ENCODE measurements around the gene MRPL37.
A peak's percentile ranks its signal among the peaks of the same experiment; 100 is the strongest.

Gene MRPL37

GRCh38 chr1:54239035-54239383, 39.0 kb downstream of the MRPL37 start:
- H3K9ac ChIP-seq (ENCODE audit: low read length): no peak overlapping the region
- no peaks in the 10 kb centered on the region for H3K9me3 ChIP-seq (ENCODE audit: control insufficient read depth, low read length)
- H4K8ac ChIP-seq (ENCODE audit: low read length): no peak overlapping the region
- H3K36me3 ChIP-seq (ENCODE audit: control insufficient read depth in 1 of 2, insufficient read depth in 2 of 2, low read depth in 1 of 2, low read length in 2 of 2): peaks cover 48 to 67% of the 10 kb centered on the region in 2 experiments
- no peak overlapping the region for H3K4ac ChIP-seq (ENCODE audit: low read depth in 1 of 2, low read length in 2 of 2)
- 98% methylated on average over 5 of the region's 5 CpGs for WGBS
- peaks cover 1% of the 10 kb centered on the region for H3K79me1 ChIP-seq (replicated peaks; ENCODE audit: low read length, poor library complexity, severe bottlenecking)
- H3K14ac ChIP-seq (ENCODE audit: low read length in 2 of 2): no peak overlapping the region
- no peak overlapping the region for H2AK5ac ChIP-seq (ENCODE audit: low read length, severe bottlenecking)
- H4K91ac ChIP-seq (ENCODE audit: low read length): no peak overlapping the region
- no peaks in the 10 kb centered on the region for H3K27me3 ChIP-seq (ENCODE audit: control insufficient read depth in 1 of 2, insufficient read depth in 1 of 2, low read length in 2 of 2)
- H3K4me2 ChIP-seq (ENCODE audit: low read length, poor library complexity, severe bottlenecking): no peak overlapping the region
- H2BK15ac ChIP-seq (ENCODE audit: low read depth, poor library complexity, severe bottlenecking): no peak overlapping the region
- H2AFZ ChIP-seq (ENCODE audit: low read depth, low read length): no peak overlapping the region
- DNase-seq: no peak
- no peak overlapping the region for H2BK5ac ChIP-seq (ENCODE audit: low read depth, low read length, poor library complexity, severe bottlenecking)
- H3K23ac ChIP-seq (ENCODE audit: low read length in 2 of 2): no peak overlapping the region
- H3K4me1 ChIP-seq (ENCODE audit: control insufficient read depth, insufficient read depth, low read depth, low read length): peaks cover 12% of the 10 kb centered on the region
- H2BK12ac ChIP-seq (ENCODE audit: low read length in 2 of 2): no peak overlapping the region
- H2BK120ac ChIP-seq (ENCODE audit: low read depth, low read length): no peak overlapping the region
- H3K27ac ChIP-seq (ENCODE audit: low read length, poor library complexity, severe bottlenecking): no peak overlapping the region
- no peak overlapping the region for H3K4me3 ChIP-seq (ENCODE audit: insufficient read depth in 1 of 2, low read depth in 1 of 2, low read length in 2 of 2)
- H3K18ac ChIP-seq (ENCODE audit: low read depth in 1 of 2, low read length in 2 of 2): no peak overlapping the region

DNA sequence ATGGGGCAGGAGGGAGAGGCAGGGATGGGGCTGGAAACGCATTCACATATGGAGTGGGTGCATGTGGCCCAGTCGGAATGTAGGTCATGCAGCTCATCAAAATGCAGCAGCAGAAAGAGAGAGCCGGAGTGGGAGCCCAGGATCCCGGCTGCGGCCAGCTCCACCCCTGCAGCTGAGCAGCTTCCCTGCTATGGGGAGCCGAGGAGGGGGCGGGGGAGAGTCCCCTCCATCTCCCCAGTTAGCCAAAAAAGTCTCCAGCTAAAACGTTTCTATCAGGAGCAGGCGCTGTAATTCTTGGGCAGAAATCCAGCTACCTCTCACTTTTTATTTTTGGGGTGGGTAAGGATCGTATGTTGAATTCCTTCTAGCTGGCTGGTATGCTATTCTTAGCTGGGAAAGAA, 39.7 kb downstream of the MRPL37 start:
- H3K9me3 ChIP-seq (ENCODE audit: control insufficient read depth, low read length): no peaks in the 10 kb centered on the region
- no peak overlapping the region for H3K4me3 ChIP-seq (ENCODE audit: insufficient read depth in 1 of 2, low read depth in 1 of 2, low read length in 2 of 2)
- H2BK5ac ChIP-seq (ENCODE audit: low read depth, low read length, poor library complexity, severe bottlenecking): no peak overlapping the region
- H3K23ac ChIP-seq (ENCODE audit: low read length in 2 of 2): no peak overlapping the region
- H4K8ac ChIP-seq (ENCODE audit: low read length): no peak overlapping the region
- no peaks in the 10 kb centered on the region for H3K27me3 ChIP-seq (ENCODE audit: control insufficient read depth in 1 of 2, insufficient read depth in 1 of 2, low read length in 2 of 2)
- no peak overlapping the region for H2BK120ac ChIP-seq (ENCODE audit: low read depth, low read length)
- no peak overlapping the region for H3K14ac ChIP-seq (ENCODE audit: low read length in 2 of 2)
- no peak overlapping the region for H3K9ac ChIP-seq (ENCODE audit: low read length)
- H3K18ac ChIP-seq (ENCODE audit: low read depth in 1 of 2, low read length in 2 of 2): no peak overlapping the region
- WGBS: 97% methylated on average over 6 of the region's 10 CpGs
- no peak for DNase-seq
- H3K4ac ChIP-seq (ENCODE audit: low read depth in 1 of 2, low read length in 2 of 2): no peak overlapping the region
- H3K27ac ChIP-seq (ENCODE audit: low read length, poor library complexity, severe bottlenecking): no peak overlapping the region
- peaks cover 48 to 67% of the 10 kb centered on the region in 2 experiments for H3K36me3 ChIP-seq (ENCODE audit: control insufficient read depth in 1 of 2, insufficient read depth in 2 of 2, low read depth in 1 of 2, low read length in 2 of 2)
- H2AK5ac ChIP-seq (ENCODE audit: low read length, severe bottlenecking): no peak overlapping the region
- no peak overlapping the region for H4K91ac ChIP-seq (ENCODE audit: low read length)
- no peak overlapping the region for H3K4me2 ChIP-seq (ENCODE audit: low read length, poor library complexity, severe bottlenecking)
- H2AFZ ChIP-seq (ENCODE audit: low read depth, low read length): no peak overlapping the region
- H2BK15ac ChIP-seq (ENCODE audit: low read depth, poor library complexity, severe bottlenecking): no peak overlapping the region
- peaks cover 12% of the 10 kb centered on the region for H3K4me1 ChIP-seq (ENCODE audit: control insufficient read depth, insufficient read depth, low read depth, low read length)
- H3K79me1 ChIP-seq (replicated peaks; ENCODE audit: low read length, poor library complexity, severe bottlenecking): peaks cover 1% of the 10 kb centered on the region
- H2BK12ac ChIP-seq (ENCODE audit: low read length in 2 of 2): no peak overlapping the region

DNA sequence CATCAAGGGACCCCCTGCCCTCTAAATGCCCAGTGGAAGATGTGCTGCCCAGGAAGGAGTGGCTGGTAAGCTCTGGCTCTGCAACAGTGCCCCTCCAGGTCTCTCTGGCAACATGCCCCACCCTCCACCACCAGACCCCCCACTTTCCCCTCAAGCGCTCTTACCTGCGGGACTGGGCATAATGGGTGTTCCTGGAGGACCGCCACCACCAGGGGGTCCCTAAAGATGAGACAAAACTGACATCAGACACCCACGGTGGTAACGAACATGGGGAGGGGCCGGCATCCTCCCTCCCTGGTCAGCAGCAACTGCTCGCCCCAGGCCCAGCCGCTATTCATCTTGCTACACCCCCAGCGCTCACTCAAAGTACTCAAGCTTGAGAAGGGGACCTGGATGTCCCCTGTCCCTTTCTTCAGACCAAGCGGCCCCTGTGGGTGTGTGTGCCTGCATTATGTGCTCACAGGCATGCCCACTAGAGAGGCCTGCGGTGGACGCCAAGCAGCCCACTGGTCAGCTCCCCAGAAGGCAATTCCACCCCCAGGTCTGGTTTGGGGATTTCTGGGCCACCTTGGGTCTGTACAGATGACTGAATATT, 40.9 kb downstream of the MRPL37 start:
- peaks cover 54 to 69% of the 10 kb centered on the region in 2 experiments for H3K36me3 ChIP-seq (ENCODE audit: control insufficient read depth in 1 of 2, insufficient read depth in 2 of 2, low read depth in 1 of 2, low read length in 2 of 2)
- peaks cover 1% of the 10 kb centered on the region for H3K79me1 ChIP-seq (replicated peaks; ENCODE audit: low read length, poor library complexity, severe bottlenecking)
- 98% methylated on average over 12 of the region's 12 CpGs for WGBS

DNA sequence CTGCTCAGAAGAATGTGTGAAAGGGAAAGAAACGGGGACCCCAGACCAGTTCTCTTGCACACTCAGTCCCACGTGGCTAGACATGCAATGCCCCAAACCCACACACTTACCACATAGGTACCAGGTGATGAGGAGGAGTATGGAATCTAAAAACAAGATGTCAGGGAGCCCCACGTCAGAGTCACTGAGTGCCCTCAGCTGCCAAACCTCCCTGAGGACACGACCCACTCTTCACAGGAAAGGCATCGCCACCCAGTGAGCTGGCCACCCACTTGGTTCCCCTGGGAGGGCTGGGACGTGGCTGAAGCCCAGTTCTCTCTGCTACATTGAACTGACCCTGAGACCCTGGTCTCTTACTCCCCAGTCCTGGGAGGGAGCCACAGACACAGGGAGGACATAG, 41.4 kb downstream of the MRPL37 start:
- Histone ChIP-seq H4K91ac (ENCODE audit: low read length) (no peak overlapping the region), H2BK15ac (ENCODE audit: low read depth, poor library complexity, severe bottlenecking) (no peak overlapping the region), H3K9ac (ENCODE audit: low read length) (no peak overlapping the region), H3K14ac (ENCODE audit: low read length in 2 of 2) (no peak overlapping the region), H3K18ac (ENCODE audit: low read depth in 1 of 2, low read length in 2 of 2) (no peak overlapping the region), H4K8ac (ENCODE audit: low read length) (no peak overlapping the region), H3K27ac (ENCODE audit: low read length, poor library complexity, severe bottlenecking) (no peak overlapping the region), H3K36me3 (ENCODE audit: control insufficient read depth in 1 of 2, insufficient read depth in 2 of 2, low read depth in 1 of 2, low read length in 2 of 2) (peaks cover 59 to 73% of the 10 kb centered on the region in 2 experiments), H2AK5ac (ENCODE audit: low read length, severe bottlenecking) (no peak overlapping the region), H2BK12ac (ENCODE audit: low read length in 2 of 2) (no peak overlapping the region), H2AFZ (ENCODE audit: low read depth, low read length) (no peak overlapping the region), H2BK5ac (ENCODE audit: low read depth, low read length, poor library complexity, severe bottlenecking) (no peak overlapping the region), H3K79me1 (replicated peaks; ENCODE audit: low read length, poor library complexity, severe bottlenecking) (peaks cover 1% of the 10 kb centered on the region), H3K23ac (ENCODE audit: low read length in 2 of 2) (no peak overlapping the region), H3K4me3 (ENCODE audit: insufficient read depth in 1 of 2, low read depth in 1 of 2, low read length in 2 of 2) (no peak overlapping the region), H3K4me2 (ENCODE audit: low read length, poor library complexity, severe bottlenecking) (no peak overlapping the region), H3K27me3 (ENCODE audit: control insufficient read depth in 1 of 2, insufficient read depth in 1 of 2, low read length in 2 of 2) (no peaks in the 10 kb centered on the region), H3K9me3 (ENCODE audit: control insufficient read depth, low read length) (no peaks in the 10 kb centered on the region), H2BK120ac (ENCODE audit: low read depth, low read length) (no peak overlapping the region), H3K4me1 (ENCODE audit: control insufficient read depth, insufficient read depth, low read depth, low read length) (peaks cover 12% of the 10 kb centered on the region), H3K4ac (ENCODE audit: low read depth in 1 of 2, low read length in 2 of 2) (no peak overlapping the region)
- WGBS: 96% methylated on average over 5 of the region's 6 CpGs
- no peak for DNase-seq

More for the DNA sequence above, 40.9 kb downstream of the MRPL37 start:
- no peak overlapping the region for H2BK15ac ChIP-seq (ENCODE audit: low read depth, poor library complexity, severe bottlenecking)
- no peak overlapping the region for H4K91ac ChIP-seq (ENCODE audit: low read length)
- no peak overlapping the region for H3K4me3 ChIP-seq (ENCODE audit: insufficient read depth in 1 of 2, low read depth in 1 of 2, low read length in 2 of 2)
- no peaks in the 10 kb centered on the region for H3K9me3 ChIP-seq (ENCODE audit: control insufficient read depth, low read length)
- peak overlapping the region; percentile 22 for H4K8ac ChIP-seq (ENCODE audit: low read length)
- H3K23ac ChIP-seq (ENCODE audit: low read length in 2 of 2): no peak overlapping the region
- no peak overlapping the region for H3K18ac ChIP-seq (ENCODE audit: low read depth in 1 of 2, low read length in 2 of 2)
- H3K4me1 ChIP-seq (ENCODE audit: control insufficient read depth, insufficient read depth, low read depth, low read length): peaks cover 12% of the 10 kb centered on the region
- H2AK5ac ChIP-seq (ENCODE audit: low read length, severe bottlenecking): no peak overlapping the region
- H3K27ac ChIP-seq (ENCODE audit: low read length, poor library complexity, severe bottlenecking): no peak overlapping the region
- no peak overlapping the region for H3K14ac ChIP-seq (ENCODE audit: low read length in 2 of 2)
- H2AFZ ChIP-seq (ENCODE audit: low read depth, low read length): no peak overlapping the region
- H2BK5ac ChIP-seq (ENCODE audit: low read depth, low read length, poor library complexity, severe bottlenecking): no peak overlapping the region
- H3K4me2 ChIP-seq (ENCODE audit: low read length, poor library complexity, severe bottlenecking): no peak overlapping the region
- no peak overlapping the region for H3K9ac ChIP-seq (ENCODE audit: low read length)
- no peak overlapping the region for H3K4ac ChIP-seq (ENCODE audit: low read depth in 1 of 2, low read length in 2 of 2)
- H2BK12ac ChIP-seq (ENCODE audit: low read length in 2 of 2): no peak overlapping the region
- H3K27me3 ChIP-seq (ENCODE audit: control insufficient read depth in 1 of 2, insufficient read depth in 1 of 2, low read length in 2 of 2): no peaks in the 10 kb centered on the region
- H2BK120ac ChIP-seq (ENCODE audit: low read depth, low read length): no peak overlapping the region
- no peak for DNase-seq
